Ascending aorta (tissue), 2 donors: ENCODE measurements around the gene UNC5C. TPM values are rescaled to one million over a fixed set of nuclear protein-coding genes. Genes with fewer than 3 reads are reported as not detected.

ENCODE experiments used
- DNase-seq, 2 donors: peaks; one replicate each; pipeline ENCODE4 v3.0.0-alpha.2; 2019; ENCODE audit warnings: low spot score in 2 of 2
- H3K27ac ChIP-seq, 2 donors: fragments of 200-600 bp; sonication (generic); one replicate each; pipeline ENCODE4 v1.5.1; 2016 to 2017; ENCODE audit warnings: mild to moderate bottlenecking in 1 of 2
- H3K27me3 ChIP-seq: fragments of 200-600 bp; sonication (generic); one replicate; pipeline ENCODE4 v1.5.1; 2017
- H3K36me3 ChIP-seq, 2 donors: fragments of 200-600 bp; sonication (generic); one replicate each; pipeline ENCODE4 v1.5.1; 2016
- H3K4me1 ChIP-seq, 2 donors: fragments of 200-600 bp; sonication (generic); one replicate each; pipeline ENCODE4 v1.5.1; 2016 to 2017; ENCODE audit warnings: mild to moderate bottlenecking in 1 of 2
- H3K4me3 ChIP-seq, 2 donors: fragments of 200-600 bp; sonication (generic); one replicate each; pipeline ENCODE4 v1.5.1; 2016 to 2017; ENCODE audit warnings: mild to moderate bottlenecking in 1 of 2
- H3K9me3 ChIP-seq, 2 donors: fragments of 200-600 bp; sonication (generic); one replicate each; pipeline ENCODE4 v1.5.1; 2016
- CTCF ChIP-seq, 3 experiments: fragments of 200-600 bp in 2 of 3; fragments of 450-650 bp in 1 of 3; sonication (generic) in 2 of 3; IDR thresholded peaks; one replicate each; pipeline ENCODE4 v1.5.1; 2016 to 2019; ENCODE audit warnings: antibody characterized with exemption in 3 of 3, mild to moderate bottlenecking in 1 of 3, moderate library complexity in 1 of 3
- intact Hi-C: fragments of 100-400 bp; cut with DNase I; formaldehyde crosslinking; loops from one replicate; pipeline ENCODE4 v1.15.1; 2023
- total RNA-seq: library from RNA; depleted of rRNA; stranded (reverse); fragments of >200 nt; gene quantifications from one replicate; pipeline ENCODE4 v1.1.0, GENCODE V29; 2016

UNC5C gene
- total RNA-seq, 1 donor from 2014 or later: 13.3 TPM

- H3K4me3 ChIP-seq: no peak overlapping the region
- intact Hi-C loops: no loop called here
- no peaks in the 10 kb centered on the region for H3K36me3 ChIP-seq
- H3K4me1 ChIP-seq: peaks cover 0 to 9% of the 10 kb centered on the region in 2 donors
- H3K27me3 ChIP-seq: no peaks in the 10 kb centered on the region
- no peak for DNase-seq
- no peak for TF ChIP-seq CTCF (IDR thresholded peaks at IDR 0.05)
- no peak overlapping the region for H3K27ac ChIP-seq
- no peaks in the 10 kb centered on the region for H3K9me3 ChIP-seq
Observed at GRCh38 chr4:95367824-95368223, 180.9 kb downstream of the UNC5C start.

- Histone ChIP-seq H3K36me3 (no peaks in the 10 kb centered on the region), H3K4me3 (no peak overlapping the region), H3K9me3 (no peaks in the 10 kb centered on the region), H3K27ac (no peak overlapping the region), H3K4me1 (peaks cover 0 to 9% of the 10 kb centered on the region in 2 donors), H3K27me3 (no peaks in the 10 kb centered on the region)
- intact Hi-C loops: no loop called here
- no peak for DNase-seq
- no peak for TF ChIP-seq CTCF (IDR thresholded peaks at IDR 0.05)
Observed at GRCh38 chr4:95363966-95364365, 184.8 kb downstream of the UNC5C start.

- Histone ChIP-seq H3K36me3 (no peaks in the 10 kb centered on the region), H3K27me3 (no peaks in the 10 kb centered on the region), H3K4me1 (peaks cover 0 to 9% of the 10 kb centered on the region in 2 donors), H3K9me3 (no peaks in the 10 kb centered on the region), H3K27ac (no peak overlapping the region), H3K4me3 (no peak overlapping the region)
- no peak for DNase-seq
- no peak for TF ChIP-seq CTCF (IDR thresholded peaks at IDR 0.05)
- intact Hi-C loops: no loop called here
Observed at GRCh38 chr4:95363559-95363925, 185.2 kb downstream of the UNC5C start.

GRCh38 chr4:95362906-95363558, 185.7 kb downstream of the UNC5C start:
- Histone ChIP-seq H3K4me1 (peaks cover 0 to 9% of the 10 kb centered on the region in 2 donors), H3K36me3 (no peaks in the 10 kb centered on the region), H3K9me3 (no peaks in the 10 kb centered on the region), H3K27me3 (no peaks in the 10 kb centered on the region), H3K27ac (no peak overlapping the region), H3K4me3 (no peak overlapping the region)
- no peak for DNase-seq
- intact Hi-C loops: no loop called here
- no peak for TF ChIP-seq CTCF (IDR thresholded peaks at IDR 0.05)

- Histone ChIP-seq H3K9me3 (no peaks in the 10 kb centered on the region), H3K27ac (no peak overlapping the region), H3K4me1 (peaks cover 0 to 9% of the 10 kb centered on the region in 2 donors), H3K36me3 (no peaks in the 10 kb centered on the region), H3K27me3 (no peaks in the 10 kb centered on the region), H3K4me3 (no peak overlapping the region)
- DNase-seq: no peak
- no peak for TF ChIP-seq CTCF (IDR thresholded peaks at IDR 0.05)
- intact Hi-C loops: no loop called here
Observed at GRCh38 chr4:95362066-95362465, 186.7 kb downstream of the UNC5C start.

- no peaks in the 10 kb centered on the region for H3K27me3 ChIP-seq
- no peaks in the 10 kb centered on the region for H3K9me3 ChIP-seq
- H3K4me1 ChIP-seq: peaks cover 0 to 9% of the 10 kb centered on the region in 2 donors
- intact Hi-C loops: no loop called here
- no peak overlapping the region for H3K4me3 ChIP-seq
- no peak for DNase-seq
- no peak for TF ChIP-seq CTCF (IDR thresholded peaks at IDR 0.05)
- no peaks in the 10 kb centered on the region for H3K36me3 ChIP-seq
- no peak overlapping the region for H3K27ac ChIP-seq
Observed at GRCh38 chr4:95361696-95361965, 187.1 kb downstream of the UNC5C start.
